Right lobe of liver (tissue), 4 donors: ENCODE results near the gene KBTBD13.

ENCODE experiments used
- POLR2A ChIP-seq: fragments of 450-650 bp; IDR thresholded peaks from one replicate; pipeline ENCODE4 v1.6.1; 2017; ENCODE audit warnings: antibody characterized with exemption, mild to moderate bottlenecking
- TF ChIP-seq, protein P1 (sequence below), 4 donors: fragments of 200-600 bp in 3 of 4; fragments of 450-650 bp in 1 of 4; IDR thresholded peaks; one replicate each; pipeline versions ENCODE4 v1.5.1 to v1.8.0; 2016 to 2022; ENCODE audit warnings: antibody characterized with exemption in 4 of 4, mild to moderate bottlenecking in 2 of 4
- donor health status: DM: no; HTN: no; CAD: no.
- donor health status: DM: no; HTN: no; CAD: no.
- donor health status: DM: no; HTN: yes; CAD: no.

GRCh38 chr15:65087873-65088642, 11.5 kb downstream of the KBTBD13 start:
- TF ChIP-seq, protein P1, sequence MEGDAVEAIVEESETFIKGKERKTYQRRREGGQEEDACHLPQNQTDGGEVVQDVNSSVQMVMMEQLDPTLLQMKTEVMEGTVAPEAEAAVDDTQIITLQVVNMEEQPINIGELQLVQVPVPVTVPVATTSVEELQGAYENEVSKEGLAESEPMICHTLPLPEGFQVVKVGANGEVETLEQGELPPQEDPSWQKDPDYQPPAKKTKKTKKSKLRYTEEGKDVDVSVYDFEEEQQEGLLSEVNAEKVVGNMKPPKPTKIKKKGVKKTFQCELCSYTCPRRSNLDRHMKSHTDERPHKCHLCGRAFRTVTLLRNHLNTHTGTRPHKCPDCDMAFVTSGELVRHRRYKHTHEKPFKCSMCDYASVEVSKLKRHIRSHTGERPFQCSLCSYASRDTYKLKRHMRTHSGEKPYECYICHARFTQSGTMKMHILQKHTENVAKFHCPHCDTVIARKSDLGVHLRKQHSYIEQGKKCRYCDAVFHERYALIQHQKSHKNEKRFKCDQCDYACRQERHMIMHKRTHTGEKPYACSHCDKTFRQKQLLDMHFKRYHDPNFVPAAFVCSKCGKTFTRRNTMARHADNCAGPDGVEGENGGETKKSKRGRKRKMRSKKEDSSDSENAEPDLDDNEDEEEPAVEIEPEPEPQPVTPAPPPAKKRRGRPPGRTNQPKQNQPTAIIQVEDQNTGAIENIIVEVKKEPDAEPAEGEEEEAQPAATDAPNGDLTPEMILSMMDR (IDR thresholded peaks at IDR 0.05) = no peak
- TF ChIP-seq POLR2A = no peak
